ENCODE results near the gene SOCS4.
A peak's percentile ranks its signal among the peaks of the same experiment; 100 is the strongest.
"Not testable (repeated sequence)": the region's sequence is repeated elsewhere in the genome, so short reads cannot be mapped to it uniquely, and the experiment has no call there.

SOCS4 gene

GRCh38 chr14:55052269-55052930 is 25.4 kb downstream of the SOCS4 start:
- DNase-seq: no peak

DNA sequence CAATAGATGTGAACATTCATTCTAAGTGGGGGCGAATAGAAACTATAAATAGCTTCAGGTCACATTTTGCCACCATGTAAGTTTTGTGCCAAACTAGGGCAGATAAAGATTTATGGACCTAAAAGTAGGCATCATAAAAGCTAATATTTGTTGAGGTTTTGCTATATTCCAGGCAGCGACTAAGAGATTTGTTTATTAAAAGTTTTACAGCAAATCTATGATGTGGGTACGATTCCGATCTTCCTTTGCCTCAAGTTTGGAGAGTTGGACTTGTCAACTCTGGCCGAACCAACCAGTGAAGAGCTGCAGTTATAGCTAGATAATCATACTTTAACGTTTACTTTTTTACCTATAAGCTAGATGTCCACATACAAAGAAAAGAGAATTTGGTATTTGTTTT is 26.0 kb downstream of the SOCS4 start:
- DNase-seq: no peak

DNA sequence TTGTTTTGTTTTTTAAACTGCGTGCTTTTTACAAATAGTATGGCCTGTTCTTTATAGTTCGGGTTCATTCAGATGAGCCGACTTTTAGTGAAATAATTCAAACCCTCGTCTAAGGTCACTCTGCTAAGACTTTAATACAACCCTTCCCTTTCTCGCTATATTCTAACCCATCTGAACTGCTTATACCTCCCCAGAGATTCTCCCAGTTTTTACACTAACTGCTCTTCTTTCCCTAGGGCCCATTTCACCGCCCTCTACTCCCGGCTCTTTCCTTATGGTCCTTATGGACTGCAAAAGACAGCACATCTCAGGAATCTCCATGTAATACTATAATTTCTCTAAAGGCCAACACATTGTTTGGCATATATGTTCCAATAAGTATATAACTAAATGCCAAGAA is 26.5 kb downstream of the SOCS4 start:
- DNase-seq: no peak

GRCh38 chr14:55054098-55054497 is 27.1 kb downstream of the SOCS4 start:
- DNase-seq: no peak

DNA sequence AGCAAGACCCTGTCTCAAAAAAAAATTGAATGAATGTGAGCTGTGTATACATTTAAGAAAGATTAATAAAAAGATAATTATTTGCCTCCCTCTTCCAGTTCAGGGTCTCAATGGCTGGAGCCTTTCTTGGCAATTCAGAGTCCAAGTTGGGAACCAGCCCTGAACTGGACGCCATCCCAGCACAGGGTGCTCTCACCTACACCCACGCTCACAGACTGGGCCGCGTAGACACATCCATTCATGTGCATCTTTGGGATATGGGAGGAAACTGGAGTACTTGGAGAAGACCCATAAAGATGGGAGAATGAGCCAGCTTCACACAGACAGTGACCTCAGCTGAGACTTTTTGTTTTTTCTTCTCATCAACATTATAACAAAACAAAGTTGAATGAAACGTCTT is 30.9 kb downstream of the SOCS4 start:
- DNase-seq: no peak

- no peak for DNase-seq
Measured at GRCh38 chr14:55059333-55059732, 32.3 kb downstream of the SOCS4 start.

- no peak for DNase-seq
Measured at GRCh38 chr14:55062517-55063351, 35.7 kb downstream of the SOCS4 start.

DNA sequence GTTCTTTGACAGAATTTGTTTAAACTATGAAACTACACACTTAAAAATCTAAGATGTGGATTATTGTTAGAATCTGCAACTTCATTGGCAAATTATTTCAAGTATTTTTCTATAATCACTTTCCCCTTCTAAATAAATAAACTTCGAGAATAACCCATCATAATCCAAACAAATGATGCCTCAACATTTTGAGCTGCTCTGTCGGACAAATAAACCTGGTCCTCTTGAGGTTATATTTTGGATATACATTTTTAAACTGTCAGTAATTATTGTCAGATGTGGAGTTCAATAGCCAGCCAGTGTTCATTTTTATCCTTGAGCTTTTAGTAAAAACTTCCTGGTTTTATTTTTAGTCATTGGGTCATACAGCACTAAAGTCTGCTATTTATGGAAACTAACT is 37.9 kb downstream of the SOCS4 start:
- not testable (repeated sequence) for DNase-seq

- DNase-seq: no peak
Measured at GRCh38 chr14:55065411-55065810, 38.4 kb downstream of the SOCS4 start.

DNA sequence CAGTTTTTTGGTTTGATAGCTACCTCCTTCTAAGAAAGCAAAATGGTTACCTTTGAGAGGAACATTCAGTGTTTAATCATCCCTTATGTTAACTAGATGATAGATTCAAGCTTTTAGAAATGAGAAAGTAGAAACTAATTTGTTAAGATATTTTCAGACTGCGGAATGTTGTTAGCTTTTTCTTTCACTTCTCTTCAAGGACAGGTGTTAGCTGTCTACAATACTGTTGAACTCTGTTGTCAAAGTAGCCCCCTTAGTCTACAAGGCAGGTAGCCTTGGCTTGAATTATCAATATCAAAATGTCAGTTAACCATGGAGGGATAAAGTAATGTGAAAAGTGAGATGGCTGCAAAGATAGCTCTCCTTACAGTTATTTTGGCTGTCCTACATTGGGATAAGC is 39.2 kb downstream of the SOCS4 start:
- no peak for DNase-seq

GRCh38 chr14:55070981-55071411 is 44.0 kb downstream of the SOCS4 start:
- DNase-seq: no peak

GRCh38 chr14:55071870-55072640 is 45.0 kb downstream of the SOCS4 start:
- DNase-seq: no peak

- DNase-seq: no peak
Measured at GRCh38 chr14:55073856-55074255, 46.8 kb downstream of the SOCS4 start.

- peak; percentile 84 for DNase-seq
Measured at GRCh38 chr14:55074662-55075061, 47.6 kb downstream of the SOCS4 start.

GRCh38 chr14:55075628-55076175 is 48.7 kb downstream of the SOCS4 start:
- DNase-seq: no peak

- no peak for DNase-seq
Measured at GRCh38 chr14:55077170-55078151, 50.4 kb downstream of the SOCS4 start.

- DNase-seq: not testable (repeated sequence)
Measured at GRCh38 chr14:55079961-55080360, 52.9 kb downstream of the SOCS4 start.

GRCh38 chr14:55084401-55085059 is 57.5 kb downstream of the SOCS4 start:
- DNase-seq: no peak

GRCh38 chr14:55085060-55085660 is 58.1 kb downstream of the SOCS4 start:
- no peak for DNase-seq

DNA sequence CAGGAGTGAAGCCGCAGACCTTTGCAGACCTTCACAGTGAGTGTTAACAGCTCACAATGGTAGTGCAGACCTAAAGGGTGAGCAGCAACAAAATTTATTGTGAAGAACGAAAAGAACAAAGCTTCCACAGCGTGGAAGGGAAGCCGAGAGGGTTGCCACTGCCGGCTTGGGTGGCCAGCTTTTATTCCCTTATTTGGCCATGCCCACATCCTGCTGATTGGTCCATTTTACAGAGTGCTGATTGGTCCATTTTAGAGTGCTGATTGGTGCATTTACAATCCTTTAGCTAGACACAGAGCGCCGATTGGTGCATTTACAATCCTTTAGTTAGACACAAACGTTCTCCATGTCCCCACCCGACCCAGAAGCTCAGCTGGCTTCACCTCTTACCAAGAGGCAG is 59.9 kb downstream of the SOCS4 start:
- no peak for DNase-seq

DNA sequence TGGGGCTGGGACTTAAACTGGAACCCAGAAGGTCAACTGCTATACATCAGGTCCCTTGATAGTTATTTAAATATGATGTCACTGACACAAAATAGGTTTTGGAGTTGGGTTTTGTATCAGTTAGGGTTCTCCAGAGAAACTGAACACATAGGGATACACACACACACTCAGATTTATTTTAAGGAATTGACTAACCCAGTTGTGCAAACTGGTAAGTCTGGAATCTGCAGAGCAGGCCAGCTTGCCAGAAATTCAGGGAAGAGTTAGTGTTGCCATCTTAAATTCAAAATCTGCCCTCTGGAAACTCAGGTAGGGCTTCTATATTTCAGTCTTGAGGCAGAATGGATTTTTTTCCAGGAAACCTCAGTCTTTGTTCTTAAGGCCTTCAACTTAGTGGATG is 61.3 kb downstream of the SOCS4 start:
- DNase-seq: no peak
